Measurements from ENCODE around the gene BBS12. TPM values are rescaled to one million over a fixed set of nuclear protein-coding genes. Genes with fewer than 3 reads are reported as not detected.

The BBS12 gene
- total RNA-seq, 1 donor from 2014 or later = 2.2 TPM

- DNase-seq (ENCODE audit: extremely low spot score in 2 of 2) = no peak
- no peaks in the 10 kb centered on the region for H3K4me1 ChIP-seq
- no peaks in the 10 kb centered on the region for H3K36me3 ChIP-seq
- H3K9me3 ChIP-seq = no peaks in the 10 kb centered on the region
- intact Hi-C loops (cut with DNase I) = no loop called here
- H3K27me3 ChIP-seq = no peaks in the 10 kb centered on the region
- TF ChIP-seq POLR2A (IDR thresholded peaks at IDR 0.05) = no peak
- H3K4me3 ChIP-seq = no peak overlapping the region
- no peak overlapping the region for H3K27ac ChIP-seq
These were observed 30.5 kb upstream of the BBS12 start for GRCh38 chr4:122701965-122702364.

- no peaks in the 10 kb centered on the region for H3K4me1 ChIP-seq
- intact Hi-C loops (cut with DNase I) = no loop called here
- DNase-seq (ENCODE audit: extremely low spot score in 2 of 2) = no peak
- no peak overlapping the region for H3K4me3 ChIP-seq
- no peak for TF ChIP-seq POLR2AphosphoS5 (IDR thresholded peaks at IDR 0.05; ENCODE audit: insufficient read depth in 1 of 2, low read depth in 1 of 2)
- TF ChIP-seq CTCF (IDR thresholded peaks at IDR 0.05) = no peak
- no peak for TF ChIP-seq POLR2A (IDR thresholded peaks at IDR 0.05)
- no peak overlapping the region for H3K27ac ChIP-seq
- H3K27me3 ChIP-seq = no peaks in the 10 kb centered on the region
- H3K9me3 ChIP-seq = no peaks in the 10 kb centered on the region
- no peaks in the 10 kb centered on the region for H3K36me3 ChIP-seq
These were observed 29.6 kb upstream of the BBS12 start for GRCh38 chr4:122702939-122703338.

DNA sequence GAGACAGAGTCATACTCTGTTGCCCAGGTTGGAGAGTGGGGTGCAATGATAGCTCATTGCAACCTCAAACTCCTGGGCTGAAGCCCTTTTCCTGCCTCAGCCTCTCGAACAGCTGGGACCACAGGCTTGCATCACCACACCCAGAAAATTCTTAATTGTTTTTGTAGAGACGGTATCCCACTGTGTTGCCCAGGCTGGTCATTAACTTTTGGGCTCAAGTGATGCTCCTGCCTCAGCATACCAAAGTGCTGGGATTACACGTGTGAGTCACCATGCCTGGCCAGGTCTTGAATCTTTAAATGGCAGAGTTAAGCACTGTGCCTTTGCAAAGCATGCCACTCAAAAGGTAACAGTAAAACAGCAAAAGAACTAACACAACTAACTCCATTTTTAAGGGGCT lies 28.6 kb upstream of the BBS12 start:
- H3K9me3 ChIP-seq = no peaks in the 10 kb centered on the region
- DNase-seq (ENCODE audit: extremely low spot score in 2 of 2) = no peak
- intact Hi-C loops (cut with DNase I) = no loop called here
- no peak overlapping the region for H3K27ac ChIP-seq
- H3K27me3 ChIP-seq = no peaks in the 10 kb centered on the region
- no peak overlapping the region for H3K4me3 ChIP-seq
- TF ChIP-seq POLR2A (IDR thresholded peaks at IDR 0.05) (no peak), CTCF (IDR thresholded peaks at IDR 0.05) (no peak)
- no peaks in the 10 kb centered on the region for H3K36me3 ChIP-seq
- no peaks in the 10 kb centered on the region for H3K4me1 ChIP-seq

GRCh38 chr4:122705009-122705408 lies 27.5 kb upstream of the BBS12 start:
- H3K4me3 ChIP-seq = no peak overlapping the region
- H3K27ac ChIP-seq = no peak overlapping the region
- no peak for TF ChIP-seq POLR2AphosphoS5 (IDR thresholded peaks at IDR 0.05; ENCODE audit: insufficient read depth in 1 of 2, low read depth in 1 of 2)
- no peak for TF ChIP-seq CTCF (IDR thresholded peaks at IDR 0.05)
- no peak for TF ChIP-seq POLR2A (IDR thresholded peaks at IDR 0.05)
- H3K27me3 ChIP-seq = no peaks in the 10 kb centered on the region
- intact Hi-C loops (cut with DNase I) = no loop called here
- no peaks in the 10 kb centered on the region for H3K36me3 ChIP-seq
- no peak for DNase-seq (ENCODE audit: extremely low spot score in 2 of 2)
- H3K9me3 ChIP-seq = no peaks in the 10 kb centered on the region
- H3K4me1 ChIP-seq = no peaks in the 10 kb centered on the region

- no peak overlapping the region for H3K27ac ChIP-seq
- no peaks in the 10 kb centered on the region for H3K9me3 ChIP-seq
- H3K4me1 ChIP-seq = no peaks in the 10 kb centered on the region
- no peak for DNase-seq (ENCODE audit: extremely low spot score in 2 of 2)
- H3K36me3 ChIP-seq = no peaks in the 10 kb centered on the region
- no peaks in the 10 kb centered on the region for H3K27me3 ChIP-seq
- TF ChIP-seq POLR2A (IDR thresholded peaks at IDR 0.05) = no peak
- intact Hi-C loops (cut with DNase I) = no loop called here
- H3K4me3 ChIP-seq = no peak overlapping the region
These were observed 26.9 kb upstream of the BBS12 start for GRCh38 chr4:122705547-122706117.

DNA sequence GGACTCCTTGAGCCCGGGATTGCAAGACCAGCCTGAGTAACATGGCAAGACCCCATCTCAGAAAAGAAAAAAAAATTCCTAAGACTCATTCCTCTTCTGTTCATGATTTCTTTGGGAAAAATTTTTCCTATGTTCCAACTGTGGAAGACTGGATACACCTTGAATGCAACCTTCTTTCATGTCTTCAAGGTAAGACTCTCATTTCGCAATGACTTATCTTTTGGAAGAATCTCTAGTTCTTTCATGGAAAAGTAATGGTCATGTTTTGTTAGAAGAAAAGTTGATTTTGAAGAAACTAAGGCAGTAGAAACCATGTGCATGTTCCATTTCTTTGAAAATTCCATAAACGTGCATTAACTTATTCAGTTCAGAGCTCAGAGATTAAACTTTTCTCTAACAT lies 26.0 kb upstream of the BBS12 start:
- intact Hi-C loops (cut with DNase I) = no loop called here

More for the DNA sequence above, 26.0 kb upstream of the BBS12 start:
- H3K27ac ChIP-seq = no peak overlapping the region
- no peaks in the 10 kb centered on the region for H3K27me3 ChIP-seq
- no peak for DNase-seq (ENCODE audit: extremely low spot score in 2 of 2)
- no peak overlapping the region for H3K4me3 ChIP-seq
- TF ChIP-seq POLR2A (IDR thresholded peaks at IDR 0.05) = no peak
- no peak for TF ChIP-seq CTCF (IDR thresholded peaks at IDR 0.05)
- no peak for TF ChIP-seq POLR2AphosphoS5 (IDR thresholded peaks at IDR 0.05; ENCODE audit: insufficient read depth in 1 of 2, low read depth in 1 of 2)
- H3K36me3 ChIP-seq = no peaks in the 10 kb centered on the region
- H3K9me3 ChIP-seq = no peaks in the 10 kb centered on the region
- no peaks in the 10 kb centered on the region for H3K4me1 ChIP-seq

All from vagina (tissue), 2 donors.